NCI-H128 (cell line): ENCODE data around the gene DNMT3B.

Source experiments
- DNase-seq: peaks from one replicate; lab custom pipeline; 2025; ENCODE audit not compliant: unreplicated experiment; lab: John Stamatoyannopoulos, UW

The DNMT3B gene

GRCh38 chr20:32849577-32849976, 87.4 kb downstream of the DNMT3B start:
- no peak for DNase-seq

DNA sequence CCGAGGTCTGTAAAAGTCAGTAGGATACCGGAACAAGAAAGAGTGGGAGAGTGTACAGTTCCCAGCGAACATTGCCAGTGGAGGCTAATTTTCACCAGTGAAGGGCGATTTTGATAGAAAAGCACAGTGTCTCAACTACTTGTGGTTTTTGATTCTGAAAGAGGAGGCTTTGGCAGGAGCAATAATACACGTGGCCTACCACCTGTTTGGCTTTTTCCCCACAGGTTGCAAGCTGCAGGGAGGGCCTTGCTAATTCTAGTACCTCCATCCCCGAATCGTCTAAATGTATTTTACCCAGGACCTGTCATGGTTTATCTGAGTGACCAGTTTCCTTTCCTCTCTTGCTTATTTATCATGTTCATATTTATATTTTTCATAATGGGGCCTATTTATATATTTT, 93.2 kb downstream of the DNMT3B start:
- DNase-seq = no peak

- no peak for DNase-seq
Observed at GRCh38 chr20:32858189-32858588, 96.0 kb downstream of the DNMT3B start.
